Tibial artery (tissue), 4 donors: ENCODE results near the gene LCOR.

Source experiments
- DNase-seq, 2 donors: peaks; one replicate each; pipeline ENCODE4 v3.0.0-alpha.2; 2019
- H3K27ac ChIP-seq, 2 donors: fragments of 200-600 bp; sonication (generic) in 1 of 2; 1 replicate in 1 of 2; 2 replicates in 1 of 2; pipeline ENCODE4 v1.5.1; 2018 to 2019; ENCODE audit warnings: mild to moderate bottlenecking in 1 of 2
- H3K27me3 ChIP-seq, 2 donors: fragments of 200-600 bp; sonication (generic) in 1 of 2; one replicate each; pipeline versions ENCODE4 v1.5.1 to v1.6.0; 2016 to 2019
- H3K36me3 ChIP-seq, 3 donors: fragments of 200-600 bp; sonication (generic) in 2 of 3; one replicate each; pipeline ENCODE4 v1.5.1; 2016 to 2019; ENCODE audit warnings: mild to moderate bottlenecking in 2 of 3
- H3K4me1 ChIP-seq, 4 donors: fragments of 200-600 bp; sonication (generic) in 2 of 4; 1 replicate in 3 of 4; 2 replicates in 1 of 4; pipeline ENCODE4 v1.5.1; 2016 to 2019
- H3K4me3 ChIP-seq, 2 donors: fragments of 200-600 bp; sonication (generic) in 1 of 2; 1 replicate in 1 of 2; 2 replicates in 1 of 2; pipeline ENCODE4 v1.5.1; 2018 to 2019; ENCODE audit warnings: mild to moderate bottlenecking in 2 of 2
- H3K9me3 ChIP-seq, 3 donors: fragments of 200-600 bp; sonication (generic) in 1 of 3; one replicate each; pipeline ENCODE4 v1.5.1; 2016 to 2019
- CTCF ChIP-seq, 2 experiments: fragments of 200-600 bp in 1 of 2; fragments of 450-650 bp in 1 of 2; IDR thresholded peaks; one replicate each; pipeline ENCODE4 v1.5.1; 2017 to 2019; ENCODE audit warnings: antibody characterized with exemption in 2 of 2, mild to moderate bottlenecking in 1 of 2, moderate library complexity in 1 of 2
- intact Hi-C: fragments of 100-400 bp; cut with DNase I; formaldehyde crosslinking; loops from one replicate; pipeline ENCODE4 v1.15.0; 2023; ENCODE audit warnings: low total_unique reads

The LCOR gene

GRCh38 chr10:96917628-96918027, 85.5 kb downstream of the LCOR start:
- no peak overlapping the region for H3K4me3 ChIP-seq
- intact Hi-C loops, result no loop called here
- TF ChIP-seq CTCF (IDR thresholded peaks at IDR 0.05), result no peak
- H3K9me3 ChIP-seq, result no peaks in the 10 kb centered on the region
- peaks cover 0 to 29% (median 7%) of the 10 kb centered on the region in 3 donors for H3K36me3 ChIP-seq
- DNase-seq, result no peak
- H3K27me3 ChIP-seq, result no peaks in the 10 kb centered on the region
- no peaks in the 10 kb centered on the region for H3K4me1 ChIP-seq
- no peak overlapping the region for H3K27ac ChIP-seq

GRCh38 chr10:96918214-96919002, 86.3 kb downstream of the LCOR start:
- no peak overlapping the region for H3K27ac ChIP-seq
- no peak overlapping the region for H3K4me3 ChIP-seq
- H3K9me3 ChIP-seq, result no peaks in the 10 kb centered on the region
- no peaks in the 10 kb centered on the region for H3K27me3 ChIP-seq
- DNase-seq, result no peak
- intact Hi-C loops, result no loop called here
- H3K4me1 ChIP-seq, result peaks cover 0 to 2% (median 0%) of the 10 kb centered on the region in 4 donors
- peaks cover 0 to 28% (median 7%) of the 10 kb centered on the region in 3 donors for H3K36me3 ChIP-seq
- no peak for TF ChIP-seq CTCF (IDR thresholded peaks at IDR 0.05)

GRCh38 chr10:96919785-96920430, 87.8 kb downstream of the LCOR start:
- intact Hi-C loops, result no loop called here
- H3K4me1 ChIP-seq, result peaks cover 0 to 10% (median 3%) of the 10 kb centered on the region in 4 donors

GRCh38 chr10:96921655-96922054, 89.6 kb downstream of the LCOR start:
- H3K27ac ChIP-seq, result no peak overlapping the region
- no peak for DNase-seq
- no peak for TF ChIP-seq CTCF (IDR thresholded peaks at IDR 0.05)

More at GRCh38 chr10:96919785-96920430, 87.8 kb downstream of the LCOR start:
- Histone ChIP-seq H3K4me3 (no peak overlapping the region), H3K27me3 (no peaks in the 10 kb centered on the region), H3K36me3 (peaks cover 0 to 17% (median 16%) of the 10 kb centered on the region in 3 donors), H3K27ac (no peak overlapping the region), H3K9me3 (no peaks in the 10 kb centered on the region)
- DNase-seq, result no peak
- no peak for TF ChIP-seq CTCF (IDR thresholded peaks at IDR 0.05)

GRCh38 chr10:96922978-96923948, 91.2 kb downstream of the LCOR start:
- intact Hi-C loops, result no loop called here
- no peak for DNase-seq

More at GRCh38 chr10:96921655-96922054, 89.6 kb downstream of the LCOR start:
- Histone ChIP-seq H3K4me3 (no peak overlapping the region), H3K36me3 (peaks cover 0 to 16% (median 0%) of the 10 kb centered on the region in 3 donors), H3K9me3 (no peaks in the 10 kb centered on the region), H3K27me3 (no peaks in the 10 kb centered on the region), H3K4me1 (peaks cover 0 to 10% (median 3%) of the 10 kb centered on the region in 4 donors)
- intact Hi-C loops, result no loop called here

More at GRCh38 chr10:96922978-96923948, 91.2 kb downstream of the LCOR start:
- Histone ChIP-seq H3K27ac (no peak overlapping the region), H3K4me1 (peaks cover 0 to 10% (median 3%) of the 10 kb centered on the region in 4 donors), H3K9me3 (no peaks in the 10 kb centered on the region), H3K4me3 (no peak overlapping the region), H3K36me3 (peaks cover 0 to 16% (median 0%) of the 10 kb centered on the region in 3 donors), H3K27me3 (no peaks in the 10 kb centered on the region)
- no peak for TF ChIP-seq CTCF (IDR thresholded peaks at IDR 0.05)
